ENCODE results near the gene GGA2.
"Not testable (repeated sequence)": the region's sequence is repeated elsewhere in the genome, so short reads cannot be mapped to it uniquely, and the experiment has no call there.

DNA sequence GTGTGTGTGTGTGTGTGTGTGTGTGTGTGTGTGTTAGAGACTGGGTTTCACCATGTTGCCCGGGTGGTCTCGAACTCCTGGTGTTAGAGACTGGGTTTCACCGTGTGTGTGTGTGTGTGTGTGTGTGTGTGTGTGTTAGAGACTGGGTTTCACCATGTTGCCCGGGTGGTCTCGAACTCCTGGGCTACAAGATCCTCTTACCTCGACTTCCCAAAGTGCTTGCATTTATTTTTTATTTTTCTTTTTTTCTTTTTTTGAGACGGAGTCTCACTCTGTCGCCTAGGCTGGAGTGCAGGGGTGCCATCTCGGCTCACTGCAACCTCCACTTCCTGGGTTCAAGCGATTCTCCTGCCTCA, 599 bp upstream of the GGA2 start:
- TF ChIP-seq, protein P1, sequence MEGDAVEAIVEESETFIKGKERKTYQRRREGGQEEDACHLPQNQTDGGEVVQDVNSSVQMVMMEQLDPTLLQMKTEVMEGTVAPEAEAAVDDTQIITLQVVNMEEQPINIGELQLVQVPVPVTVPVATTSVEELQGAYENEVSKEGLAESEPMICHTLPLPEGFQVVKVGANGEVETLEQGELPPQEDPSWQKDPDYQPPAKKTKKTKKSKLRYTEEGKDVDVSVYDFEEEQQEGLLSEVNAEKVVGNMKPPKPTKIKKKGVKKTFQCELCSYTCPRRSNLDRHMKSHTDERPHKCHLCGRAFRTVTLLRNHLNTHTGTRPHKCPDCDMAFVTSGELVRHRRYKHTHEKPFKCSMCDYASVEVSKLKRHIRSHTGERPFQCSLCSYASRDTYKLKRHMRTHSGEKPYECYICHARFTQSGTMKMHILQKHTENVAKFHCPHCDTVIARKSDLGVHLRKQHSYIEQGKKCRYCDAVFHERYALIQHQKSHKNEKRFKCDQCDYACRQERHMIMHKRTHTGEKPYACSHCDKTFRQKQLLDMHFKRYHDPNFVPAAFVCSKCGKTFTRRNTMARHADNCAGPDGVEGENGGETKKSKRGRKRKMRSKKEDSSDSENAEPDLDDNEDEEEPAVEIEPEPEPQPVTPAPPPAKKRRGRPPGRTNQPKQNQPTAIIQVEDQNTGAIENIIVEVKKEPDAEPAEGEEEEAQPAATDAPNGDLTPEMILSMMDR (IDR thresholded peaks at IDR 0.05), result not testable (repeated sequence)
- TF ChIP-seq POLR2A (IDR thresholded peaks at IDR 0.05), result not testable (repeated sequence)
